ENCODE measurements around the gene KCNK15.
"Not testable (repeated sequence)": the region's sequence is repeated elsewhere in the genome, so short reads cannot be mapped to it uniquely, and the experiment has no call there.

The KCNK15 gene

GRCh38 chr20:44754554-44754953, 8.9 kb downstream of the KCNK15 start:
- in situ Hi-C loops (cut with HindIII; ENCODE audit: low sequenced_read_pairs) = no loop called here

GRCh38 chr20:44756011-44756688, 10.5 kb downstream of the KCNK15 start:
- in situ Hi-C loops (cut with HindIII; ENCODE audit: low sequenced_read_pairs) = loop anchor here (5.0 kb wide), 1 partner anchor 111 kb away; no protein-coding TSS in a partner anchor

GRCh38 chr20:44756956-44757355, 11.3 kb downstream of the KCNK15 start:
- in situ Hi-C loops (cut with HindIII; ENCODE audit: low sequenced_read_pairs) = loop anchor here (5.0 kb wide), 1 partner anchor 110 kb away; no protein-coding TSS in a partner anchor

- in situ Hi-C loops (cut with HindIII; ENCODE audit: low sequenced_read_pairs) = loop anchor here (5.0 kb wide), 1 partner anchor 109 kb away; no protein-coding TSS in a partner anchor
Observed at GRCh38 chr20:44758247-44759101, 12.8 kb downstream of the KCNK15 start.

GRCh38 chr20:44759595-44759994, 13.9 kb downstream of the KCNK15 start:
- in situ Hi-C loops (cut with HindIII; ENCODE audit: low sequenced_read_pairs) = loop anchor here (5.0 kb wide), 1 partner anchor 108 kb away; no protein-coding TSS in a partner anchor

- in situ Hi-C loops (cut with HindIII; ENCODE audit: low sequenced_read_pairs) = no loop called here
Observed at GRCh38 chr20:44761423-44761822, 15.8 kb downstream of the KCNK15 start.

- in situ Hi-C loops (cut with HindIII; ENCODE audit: low sequenced_read_pairs) = no loop called here
Observed at GRCh38 chr20:44762466-44763140, 16.9 kb downstream of the KCNK15 start.

GRCh38 chr20:44763798-44764197, 18.1 kb downstream of the KCNK15 start:
- in situ Hi-C loops (cut with HindIII; ENCODE audit: low sequenced_read_pairs) = not testable (repeated sequence)

GRCh38 chr20:44765091-44765490, 19.4 kb downstream of the KCNK15 start:
- in situ Hi-C loops (cut with HindIII; ENCODE audit: low sequenced_read_pairs) = no loop called here

- in situ Hi-C loops (cut with HindIII; ENCODE audit: low sequenced_read_pairs) = no loop called here
Observed at GRCh38 chr20:44765701-44766347, 20.2 kb downstream of the KCNK15 start.

GRCh38 chr20:44768256-44768655, 22.6 kb downstream of the KCNK15 start:
- in situ Hi-C loops (cut with HindIII; ENCODE audit: low sequenced_read_pairs) = no loop called here

GRCh38 chr20:44768854-44769480, 23.3 kb downstream of the KCNK15 start:
- in situ Hi-C loops (cut with HindIII; ENCODE audit: low sequenced_read_pairs) = no loop called here

- in situ Hi-C loops (cut with HindIII; ENCODE audit: low sequenced_read_pairs) = no loop called here
Observed at GRCh38 chr20:44769481-44769863, 23.8 kb downstream of the KCNK15 start.

- in situ Hi-C loops (cut with HindIII; ENCODE audit: low sequenced_read_pairs) = no loop called here
Observed at GRCh38 chr20:44770484-44771171, 25.0 kb downstream of the KCNK15 start.

GRCh38 chr20:44771172-44771535, 25.5 kb downstream of the KCNK15 start:
- in situ Hi-C loops (cut with HindIII; ENCODE audit: low sequenced_read_pairs) = no loop called here

GRCh38 chr20:44772636-44773035, 27.0 kb downstream of the KCNK15 start:
- in situ Hi-C loops (cut with HindIII; ENCODE audit: low sequenced_read_pairs) = no loop called here

- in situ Hi-C loops (cut with HindIII; ENCODE audit: low sequenced_read_pairs) = no loop called here
Observed at GRCh38 chr20:44773070-44773829, 27.6 kb downstream of the KCNK15 start.

GRCh38 chr20:44776980-44777379, 31.3 kb downstream of the KCNK15 start:
- in situ Hi-C loops (cut with HindIII; ENCODE audit: low sequenced_read_pairs) = no loop called here

GRCh38 chr20:44780226-44780625, 34.6 kb downstream of the KCNK15 start:
- in situ Hi-C loops (cut with HindIII; ENCODE audit: low sequenced_read_pairs) = no loop called here

Measured in endothelial cell of hepatic sinusoid (primary cell).